ENCODE data around the gene IGFBP7.

The IGFBP7 gene, protein sequence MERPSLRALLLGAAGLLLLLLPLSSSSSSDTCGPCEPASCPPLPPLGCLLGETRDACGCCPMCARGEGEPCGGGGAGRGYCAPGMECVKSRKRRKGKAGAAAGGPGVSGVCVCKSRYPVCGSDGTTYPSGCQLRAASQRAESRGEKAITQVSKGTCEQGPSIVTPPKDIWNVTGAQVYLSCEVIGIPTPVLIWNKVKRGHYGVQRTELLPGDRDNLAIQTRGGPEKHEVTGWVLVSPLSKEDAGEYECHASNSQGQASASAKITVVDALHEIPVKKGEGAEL

DNA sequence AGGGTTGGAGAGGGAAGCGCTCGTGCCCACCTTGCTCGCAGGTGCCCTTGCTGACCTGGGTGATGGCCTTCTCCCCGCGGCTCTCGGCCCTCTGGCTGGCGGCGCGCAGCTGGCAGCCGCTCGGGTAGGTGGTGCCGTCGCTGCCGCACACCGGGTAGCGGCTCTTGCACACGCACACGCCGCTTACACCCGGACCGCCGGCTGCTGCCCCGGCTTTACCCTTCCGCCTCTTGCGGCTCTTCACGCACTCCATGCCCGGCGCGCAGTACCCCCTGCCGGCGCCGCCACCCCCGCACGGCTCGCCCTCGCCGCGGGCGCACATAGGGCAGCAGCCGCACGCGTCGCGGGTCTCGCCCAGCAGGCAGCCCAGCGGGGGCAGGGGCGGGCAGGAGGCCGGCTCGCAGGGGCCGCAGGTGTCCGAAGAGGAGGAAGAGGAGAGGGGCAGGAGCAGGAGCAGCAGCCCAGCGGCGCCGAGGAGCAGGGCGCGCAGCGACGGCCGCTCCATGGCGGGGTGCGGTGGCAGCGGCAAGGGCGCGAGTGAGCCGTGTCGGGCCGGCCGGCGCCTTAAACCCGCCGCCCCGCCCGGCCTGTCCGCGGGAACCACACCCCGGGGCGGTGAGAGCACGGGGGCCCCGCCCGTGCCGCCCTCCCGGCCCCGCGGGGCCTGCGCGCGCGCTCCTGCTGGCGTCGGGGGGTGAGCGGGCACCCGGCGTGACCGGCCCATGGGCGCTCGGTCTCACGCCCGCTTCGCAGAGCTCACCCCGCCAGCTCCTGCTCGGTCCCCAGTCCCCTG is at the start of gene IGFBP7:
Gene IGFBP7, minus strand, starts transcription at position 539 of the 793 bp plus-strand sequence. Its CDS starts 34 bp downstream, at position 505.
- DNase-seq = no peak

- DNase-seq = no peak
Observed at GRCh38 chr4:57159866-57160265, 49.7 kb upstream of the IGFBP7 start.

DNA sequence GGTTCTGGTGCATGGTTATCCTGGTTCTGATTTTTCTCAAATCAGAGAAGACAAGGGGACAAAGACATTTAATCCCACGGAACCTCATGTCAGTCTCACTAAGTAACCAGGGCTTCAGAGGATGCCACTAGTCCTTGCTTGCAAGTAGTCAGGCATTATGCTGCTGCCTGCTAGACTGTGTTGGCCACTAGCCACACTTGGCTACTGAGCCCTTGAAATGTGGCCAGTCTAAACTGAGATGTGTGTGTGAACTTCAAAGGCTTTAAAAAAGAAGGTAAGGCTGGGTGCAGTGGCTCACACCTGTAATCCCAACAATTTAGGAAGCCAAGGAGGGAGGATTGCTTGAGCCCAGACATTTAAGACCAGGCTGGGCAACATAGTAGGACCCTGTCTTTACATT is 48.6 kb upstream of the IGFBP7 start:
- DNase-seq = no peak

GRCh38 chr4:57158221-57158620 is 48.0 kb upstream of the IGFBP7 start:
- no peak for DNase-seq

DNA sequence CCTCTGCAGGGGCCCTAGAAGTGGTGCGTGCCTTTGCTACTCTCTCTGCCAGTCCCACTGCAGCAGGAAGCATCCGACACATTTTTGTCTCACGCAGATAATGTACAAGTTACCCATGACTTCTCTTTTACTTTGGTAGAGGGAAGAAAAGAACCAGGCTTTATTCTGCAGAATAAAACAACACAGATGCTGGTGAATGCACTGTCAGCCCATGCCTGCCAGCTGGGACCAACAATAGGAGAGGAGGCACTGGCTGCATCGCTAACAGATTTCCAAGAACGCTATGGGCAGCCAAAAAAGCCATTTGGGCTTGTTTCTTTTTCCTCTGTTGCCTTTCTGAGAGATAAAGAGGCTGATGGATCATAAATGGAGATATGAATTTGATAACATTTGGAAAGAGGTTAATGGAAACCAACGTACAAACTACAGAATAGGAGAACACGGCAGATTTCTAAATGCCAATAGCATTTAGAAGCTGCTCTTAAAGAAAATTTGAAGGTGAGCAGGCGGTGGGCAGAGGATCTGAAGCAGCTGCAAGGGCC is 47.5 kb upstream of the IGFBP7 start:
- DNase-seq = no peak

GRCh38 chr4:57156242-57156990 is 46.2 kb upstream of the IGFBP7 start:
- DNase-seq = no peak

- no peak for DNase-seq
Observed at GRCh38 chr4:57154926-57155325, 44.7 kb upstream of the IGFBP7 start.

GRCh38 chr4:57154191-57154590 is 44.0 kb upstream of the IGFBP7 start:
- no peak for DNase-seq

- DNase-seq = no peak
Observed at GRCh38 chr4:57153207-57153606, 43.0 kb upstream of the IGFBP7 start.

- no peak for DNase-seq
Observed at GRCh38 chr4:57151481-57151880, 41.3 kb upstream of the IGFBP7 start.

GRCh38 chr4:57149833-57150232 is 39.6 kb upstream of the IGFBP7 start:
- no peak for DNase-seq

GRCh38 chr4:57148831-57149505 is 38.8 kb upstream of the IGFBP7 start:
- no peak for DNase-seq

DNA sequence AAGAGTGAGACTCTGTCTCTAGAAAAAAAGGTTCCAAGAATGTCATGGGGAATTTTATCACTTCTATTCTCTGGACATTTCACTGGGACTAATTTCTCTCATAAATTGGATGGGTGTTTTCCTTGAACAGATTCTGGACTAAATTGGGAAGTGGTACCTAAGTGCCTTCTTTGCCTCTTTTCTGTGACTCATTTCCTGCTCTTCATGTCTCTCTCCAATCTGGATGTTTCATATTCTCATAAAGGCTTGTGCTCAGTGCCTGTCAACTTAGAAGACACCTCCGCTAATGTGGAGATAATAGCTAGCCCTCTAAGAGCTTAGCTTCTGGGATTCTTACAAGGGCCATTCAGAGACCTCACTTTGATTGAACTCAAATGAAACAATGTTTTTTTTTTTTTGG is 38.0 kb upstream of the IGFBP7 start:
- no peak for DNase-seq

DNA sequence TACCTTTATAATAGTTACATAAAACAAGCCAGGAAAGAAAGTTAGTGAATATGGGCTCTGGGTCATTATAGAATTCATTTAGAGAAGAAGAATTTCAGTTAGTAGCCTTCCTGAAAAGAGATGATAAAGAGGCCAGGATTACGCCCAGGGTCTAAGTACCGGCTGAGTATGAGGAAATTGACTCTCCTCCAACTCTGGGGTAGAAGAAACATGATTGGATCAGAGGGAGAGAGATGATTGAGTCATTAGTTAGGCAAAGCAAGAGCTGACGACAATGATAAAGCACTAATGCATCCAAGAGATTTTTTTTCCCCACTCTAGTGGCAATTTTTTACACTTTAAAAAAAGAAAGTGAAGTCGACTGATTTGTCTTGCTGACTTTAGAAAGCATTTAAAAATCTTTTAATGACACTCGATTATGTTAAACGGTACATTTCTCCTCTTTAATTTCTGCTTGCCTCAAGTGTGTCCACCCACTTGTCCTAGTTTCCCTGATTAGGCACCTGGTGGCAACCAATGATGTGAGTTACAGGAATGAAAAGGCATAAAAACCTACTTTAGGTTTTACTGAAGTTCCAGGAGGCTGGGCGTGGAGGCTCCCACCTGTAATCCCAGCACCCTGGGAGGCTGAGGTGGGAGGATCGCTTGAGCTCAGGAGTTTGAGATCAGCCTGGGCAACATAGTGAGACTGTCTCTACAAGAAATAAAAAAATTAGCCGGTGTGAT is 37.3 kb upstream of the IGFBP7 start:
- no peak for DNase-seq

- no peak for DNase-seq
Observed at GRCh38 chr4:57146444-57146843, 36.3 kb upstream of the IGFBP7 start.

GRCh38 chr4:57144466-57144865 is 34.3 kb upstream of the IGFBP7 start:
- no peak for DNase-seq

GRCh38 chr4:57139783-57140182 is 29.6 kb upstream of the IGFBP7 start:
- no peak for DNase-seq

DNA sequence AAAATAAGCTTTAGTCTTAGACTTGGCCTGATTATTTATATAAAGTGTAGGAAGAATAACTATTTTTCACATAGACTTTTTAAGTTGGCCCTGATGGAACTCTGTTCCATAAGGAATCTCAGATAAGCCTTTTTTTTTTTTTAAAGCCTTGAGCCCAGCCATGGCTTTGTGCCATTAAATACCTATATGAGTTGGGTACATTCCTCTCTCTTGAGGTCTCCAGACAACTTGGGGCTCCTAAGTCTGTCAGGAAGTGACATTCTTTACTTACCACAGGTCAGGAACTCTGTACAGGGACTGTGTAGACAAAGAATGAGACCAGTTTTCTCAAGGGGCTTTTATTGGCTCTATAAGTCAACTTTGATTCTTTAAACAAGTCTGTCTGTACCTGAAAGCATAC is 27.1 kb upstream of the IGFBP7 start:
- no peak for DNase-seq

DNA sequence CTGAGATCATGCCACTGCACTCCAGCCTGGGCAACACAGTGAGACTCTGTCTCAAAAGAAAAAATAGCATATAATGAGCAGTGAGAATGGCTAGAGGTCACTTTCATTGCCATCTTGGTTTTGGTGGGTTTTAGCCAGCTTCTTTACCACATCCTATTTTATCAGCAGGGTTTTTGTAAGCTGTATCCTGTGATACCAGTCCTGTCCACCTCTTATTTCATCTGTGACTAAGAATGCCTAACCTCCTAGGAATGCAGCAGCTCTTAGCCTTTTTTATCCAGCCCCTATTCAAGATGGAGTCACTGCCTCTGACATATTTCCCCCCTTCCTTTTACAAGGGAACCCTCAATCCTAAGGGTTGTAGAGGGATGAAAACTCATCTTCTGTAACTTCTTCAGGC is 26.1 kb upstream of the IGFBP7 start:
- no peak for DNase-seq

GRCh38 chr4:57132743-57133137 is 22.6 kb upstream of the IGFBP7 start:
- DNase-seq = no peak

GRCh38 chr4:57131849-57132742 is 21.9 kb upstream of the IGFBP7 start:
- DNase-seq = no peak
